HG03460 (cell line): ENCODE results near the gene MFRP.

Source experiments
- ATAC-seq: cut with Tn5 transposase; IDR thresholded peaks from one replicate; pipeline ENCODE4 v1.9.1; 2021; ENCODE audit not compliant: unreplicated experiment

The MFRP gene

GRCh38 chr11:119373059-119373920 lies 26.8 kb upstream of the MFRP start:
- no peak for ATAC-seq

DNA sequence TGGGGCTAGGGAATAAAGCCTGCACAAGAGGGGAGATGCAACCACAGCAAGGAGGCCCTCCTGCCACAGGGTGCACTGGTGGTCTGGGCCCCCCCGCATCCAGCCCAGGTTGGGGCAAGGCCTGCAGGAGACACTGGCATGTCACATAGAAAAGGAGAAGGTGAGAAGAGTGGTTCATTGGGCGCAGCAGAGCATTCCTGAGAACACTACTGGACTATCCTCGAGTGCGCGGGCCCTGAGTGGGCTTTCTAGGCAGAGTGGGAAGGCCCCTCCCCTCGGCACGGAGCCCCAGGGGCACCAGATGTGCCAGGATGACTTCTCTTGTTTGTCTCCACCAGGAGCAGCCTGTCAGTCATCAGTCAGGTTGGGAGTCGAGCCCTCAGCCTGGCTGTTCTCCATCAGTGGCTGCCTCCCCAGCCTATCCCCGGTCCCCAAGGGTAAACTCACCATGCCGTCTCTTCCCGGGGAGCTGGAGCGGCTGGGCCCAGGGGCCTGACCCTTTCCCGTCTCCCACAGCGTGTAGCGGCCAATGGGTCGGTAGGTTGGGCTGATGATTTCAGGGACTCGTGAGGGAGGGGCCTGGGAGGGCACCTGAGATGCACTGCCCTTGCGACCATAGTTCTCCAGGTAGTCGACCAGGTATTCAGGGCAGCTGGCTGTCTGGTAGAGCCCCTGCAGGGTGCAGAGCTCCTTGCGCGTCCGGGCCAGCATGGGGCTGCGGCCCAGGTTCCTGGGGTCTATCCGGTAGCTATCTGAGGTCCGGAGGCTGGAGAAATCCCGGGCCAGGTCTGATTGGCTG lies 26.0 kb upstream of the MFRP start:
- ATAC-seq = no peak

GRCh38 chr11:119371778-119372182 lies 25.3 kb upstream of the MFRP start:
- no peak for ATAC-seq

GRCh38 chr11:119371067-119371601 lies 24.6 kb upstream of the MFRP start:
- ATAC-seq = no peak

DNA sequence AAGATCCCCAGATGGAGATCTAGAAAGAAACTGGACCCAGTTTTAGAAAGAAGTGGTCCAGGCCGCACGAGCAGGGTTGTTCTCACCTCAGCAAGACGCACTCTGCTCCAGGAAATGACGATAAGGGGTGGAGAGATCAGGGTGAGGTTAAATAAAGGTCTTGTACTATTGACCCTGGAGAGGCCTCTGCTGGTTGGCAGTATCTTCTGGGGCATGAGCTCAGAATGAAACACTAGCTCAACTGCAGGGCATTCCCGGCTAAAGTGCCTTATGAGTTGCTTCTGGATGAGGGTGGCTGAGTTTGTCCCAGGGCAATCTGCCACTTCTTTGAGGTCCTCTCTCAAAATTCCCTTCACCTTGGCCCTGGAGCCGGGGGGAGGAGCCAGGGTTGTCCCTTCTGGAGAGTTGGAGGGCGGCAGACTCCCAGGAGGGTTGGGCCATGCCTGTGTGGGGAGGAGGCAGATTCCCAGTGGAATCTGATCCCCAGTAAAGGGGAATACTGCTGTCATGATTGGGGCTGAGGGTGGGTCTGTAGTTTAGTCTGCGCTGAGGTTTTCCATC lies 24.1 kb upstream of the MFRP start:
- ATAC-seq = no peak

- no peak for ATAC-seq
These were observed 22.8 kb upstream of the MFRP start for GRCh38 chr11:119369132-119369925.

GRCh38 chr11:119368121-119369034 lies 21.9 kb upstream of the MFRP start:
- no peak for ATAC-seq

- no peak for ATAC-seq
These were observed 21.2 kb upstream of the MFRP start for GRCh38 chr11:119367661-119368120.

DNA sequence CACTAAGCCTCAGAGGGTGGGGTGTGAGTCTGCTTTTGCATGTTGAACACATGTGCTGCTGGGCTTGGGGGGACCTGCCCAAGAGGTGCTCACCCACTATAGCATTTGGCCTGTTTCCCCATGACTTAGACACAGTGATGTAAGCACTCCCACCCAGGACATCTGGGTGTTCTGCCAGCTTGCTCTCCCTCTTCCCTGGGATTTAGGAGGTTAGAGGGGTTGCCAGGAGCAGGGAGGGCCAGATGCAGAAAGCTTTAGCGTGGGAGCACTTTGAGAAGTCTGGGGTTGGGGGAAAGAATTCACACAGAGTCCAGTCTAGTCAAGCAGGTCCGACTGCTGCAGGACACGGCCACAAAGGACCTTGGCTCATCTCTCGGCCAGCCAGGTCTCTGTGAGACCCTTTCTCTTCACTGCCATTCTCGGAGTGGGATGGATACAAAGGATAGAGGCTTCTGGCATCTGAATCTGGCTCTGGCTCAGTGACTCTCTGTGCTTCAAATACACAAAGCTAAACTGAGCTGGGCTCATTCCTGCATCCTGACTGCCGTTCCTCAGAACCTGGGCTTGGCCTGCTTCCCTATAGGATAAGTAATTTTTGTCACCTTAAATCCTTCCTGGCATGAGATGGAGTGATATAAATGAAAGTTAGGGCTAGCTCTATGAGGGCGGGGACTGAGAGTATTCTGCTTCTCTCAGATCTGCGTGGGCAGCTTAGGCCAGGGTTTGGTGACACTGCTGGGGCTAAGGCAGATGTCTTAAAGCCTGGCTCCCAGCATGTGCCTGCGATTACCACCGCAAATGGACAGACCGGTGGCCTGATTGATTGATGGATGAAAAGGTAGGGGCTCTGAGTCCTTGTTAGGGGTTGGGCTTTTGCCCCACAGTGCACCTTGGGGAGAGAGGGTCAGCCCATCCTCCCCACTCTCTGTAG lies 20.4 kb upstream of the MFRP start:
- no peak for ATAC-seq

GRCh38 chr11:119365071-119365591 lies 18.6 kb upstream of the MFRP start:
- ATAC-seq = no peak

DNA sequence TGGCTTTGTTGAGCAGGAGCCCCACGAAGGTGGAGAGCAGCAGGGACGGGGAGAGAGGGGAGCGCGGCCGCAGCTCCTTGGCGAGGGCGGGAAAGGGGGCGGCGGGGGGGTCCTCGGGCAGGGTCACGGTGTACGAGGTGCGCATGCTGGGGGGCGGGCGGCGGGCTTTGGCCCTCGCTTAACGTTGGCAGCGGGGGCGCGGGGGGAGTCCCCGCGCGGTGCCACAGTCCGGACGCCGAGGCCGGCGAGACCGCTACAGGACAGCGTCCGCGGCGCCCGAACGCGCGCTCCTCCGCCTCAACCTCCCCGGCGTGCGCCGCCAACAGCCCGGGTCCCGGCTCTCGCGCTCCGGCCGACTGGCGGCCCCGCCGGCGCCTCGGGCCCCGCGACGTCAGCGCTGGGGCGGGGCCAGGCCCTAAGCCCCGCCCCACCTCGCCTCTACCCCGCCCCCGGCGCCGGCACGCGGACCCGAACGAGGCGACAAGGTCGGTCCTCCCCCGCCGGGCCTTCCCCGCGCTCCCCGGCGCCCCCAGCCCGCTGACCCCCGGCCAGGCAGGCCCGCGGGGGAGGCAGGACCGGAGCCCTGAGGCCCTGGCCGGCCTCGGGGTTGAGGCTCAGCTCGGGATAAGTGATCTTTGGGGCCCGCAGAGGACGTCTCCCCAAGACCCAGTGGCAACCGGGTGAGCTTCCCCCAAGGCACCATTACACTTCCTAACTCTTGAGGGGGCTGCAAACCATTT lies 17.5 kb upstream of the MFRP start:
- no peak for ATAC-seq

GRCh38 chr11:119363081-119363850 lies 16.8 kb upstream of the MFRP start:
- no peak for ATAC-seq

- ATAC-seq = no peak
These were observed 16.2 kb upstream of the MFRP start for GRCh38 chr11:119362741-119363080.

DNA sequence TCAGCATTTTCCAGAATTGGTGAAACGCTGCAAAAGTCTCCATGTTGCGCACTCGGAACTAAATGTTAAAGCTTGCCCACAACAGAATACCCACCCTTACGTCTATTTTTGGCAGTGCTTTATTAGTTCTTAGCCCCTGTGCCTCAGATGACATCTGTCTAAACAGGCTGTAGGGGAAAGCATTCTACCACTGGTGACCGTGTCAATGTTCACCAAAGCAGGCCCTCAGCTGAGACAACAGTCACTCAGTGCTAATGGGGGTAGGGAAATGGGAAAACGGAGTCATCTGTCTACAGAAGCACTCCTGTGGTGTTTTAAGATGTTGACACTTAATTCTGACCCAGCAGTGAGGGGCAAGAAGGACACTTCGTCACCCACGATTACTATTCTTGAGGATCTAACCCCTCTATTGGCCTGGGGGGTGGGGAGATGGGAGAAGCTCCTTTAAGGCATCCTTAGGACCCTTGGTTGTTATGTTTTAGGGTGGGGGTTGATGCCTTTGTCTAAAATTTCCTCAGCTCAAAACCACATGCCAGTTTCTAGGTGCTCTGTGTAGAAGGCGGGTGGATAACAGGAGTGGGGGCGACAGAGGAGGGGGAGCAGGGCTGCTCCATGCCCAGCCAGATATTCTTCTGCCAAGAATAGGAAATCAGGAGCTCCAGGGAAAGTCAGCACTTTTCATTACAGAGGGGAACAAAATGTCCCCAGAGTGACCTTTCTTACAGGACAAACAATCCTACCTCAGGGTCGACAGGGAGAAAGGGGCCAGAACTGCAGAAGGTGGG lies 15.6 kb upstream of the MFRP start:
- no peak for ATAC-seq

- ATAC-seq = no peak
These were observed 14.7 kb upstream of the MFRP start for GRCh38 chr11:119361056-119361787.
